ENCODE data around the gene KSR1. TPM values are rescaled to one million over a fixed set of nuclear protein-coding genes. Genes with fewer than 3 reads are reported as not detected.

Gene KSR1
- total RNA-seq, 4 donors from 2014 or later, result 26.6 to 64.4 (median 42.2) TPM

DNA sequence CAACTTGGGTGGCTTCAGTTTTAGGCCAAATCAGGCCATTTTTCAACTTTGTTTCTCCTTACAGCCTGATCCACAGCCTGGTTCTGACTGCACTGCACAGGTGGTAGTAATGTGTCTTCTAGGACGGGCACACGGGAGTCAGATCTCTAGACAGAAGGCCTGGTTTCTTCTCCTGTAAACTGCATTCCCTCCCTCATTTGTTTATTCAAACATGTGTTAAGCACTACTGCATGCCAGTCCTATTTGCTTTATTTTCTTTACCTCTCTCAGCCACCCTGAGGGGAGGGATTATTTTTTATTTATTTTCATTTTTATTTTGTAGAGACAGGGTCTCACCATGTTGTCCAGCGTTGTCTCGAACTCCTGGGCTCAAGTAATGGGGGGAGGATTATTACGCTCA, 6.3 kb upstream of the KSR1 start:
- Histone ChIP-seq H3K9me3 (no peaks in the 10 kb centered on the region), H3K36me3 (no peaks in the 10 kb centered on the region), H3K27ac (no peak overlapping the region), H3K4me3 (no peak overlapping the region), H3K4me1 (no peaks in the 10 kb centered on the region), H3K27me3 (no peaks in the 10 kb centered on the region)
- TF ChIP-seq, protein P1, sequence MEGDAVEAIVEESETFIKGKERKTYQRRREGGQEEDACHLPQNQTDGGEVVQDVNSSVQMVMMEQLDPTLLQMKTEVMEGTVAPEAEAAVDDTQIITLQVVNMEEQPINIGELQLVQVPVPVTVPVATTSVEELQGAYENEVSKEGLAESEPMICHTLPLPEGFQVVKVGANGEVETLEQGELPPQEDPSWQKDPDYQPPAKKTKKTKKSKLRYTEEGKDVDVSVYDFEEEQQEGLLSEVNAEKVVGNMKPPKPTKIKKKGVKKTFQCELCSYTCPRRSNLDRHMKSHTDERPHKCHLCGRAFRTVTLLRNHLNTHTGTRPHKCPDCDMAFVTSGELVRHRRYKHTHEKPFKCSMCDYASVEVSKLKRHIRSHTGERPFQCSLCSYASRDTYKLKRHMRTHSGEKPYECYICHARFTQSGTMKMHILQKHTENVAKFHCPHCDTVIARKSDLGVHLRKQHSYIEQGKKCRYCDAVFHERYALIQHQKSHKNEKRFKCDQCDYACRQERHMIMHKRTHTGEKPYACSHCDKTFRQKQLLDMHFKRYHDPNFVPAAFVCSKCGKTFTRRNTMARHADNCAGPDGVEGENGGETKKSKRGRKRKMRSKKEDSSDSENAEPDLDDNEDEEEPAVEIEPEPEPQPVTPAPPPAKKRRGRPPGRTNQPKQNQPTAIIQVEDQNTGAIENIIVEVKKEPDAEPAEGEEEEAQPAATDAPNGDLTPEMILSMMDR (IDR thresholded peaks at IDR 0.05), result no peak
- no peak for TF ChIP-seq POLR2A (IDR thresholded peaks at IDR 0.05)
- DNase-seq, result no peak

DNA sequence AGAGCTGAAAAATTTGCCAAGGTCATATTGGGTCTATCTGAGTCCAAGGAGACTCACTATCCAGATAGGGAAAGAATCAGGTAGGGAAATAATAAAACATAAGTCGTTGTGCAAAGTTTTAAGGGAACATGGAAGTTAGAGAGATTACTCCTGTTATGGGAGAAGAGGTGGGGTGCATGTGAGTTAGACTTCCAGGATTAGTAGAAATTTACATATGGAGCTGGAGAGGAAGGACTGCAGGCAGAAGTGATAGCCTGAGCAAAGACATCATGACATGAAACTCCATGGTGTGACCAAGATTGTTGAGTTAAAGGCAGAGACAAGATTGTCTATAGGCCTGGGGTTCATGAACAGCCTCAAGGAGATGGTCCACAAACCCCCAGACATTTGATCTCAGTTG, 5.8 kb upstream of the KSR1 start:
- Histone ChIP-seq H3K27me3 (no peaks in the 10 kb centered on the region), H3K4me1 (no peaks in the 10 kb centered on the region), H3K4me3 (no peak overlapping the region), H3K9me3 (no peaks in the 10 kb centered on the region), H3K27ac (no peak overlapping the region), H3K36me3 (no peaks in the 10 kb centered on the region)
- no peak for TF ChIP-seq POLR2A (IDR thresholded peaks at IDR 0.05)
- TF ChIP-seq, protein P1 (IDR thresholded peaks at IDR 0.05), result no peak
- no peak for DNase-seq

DNA sequence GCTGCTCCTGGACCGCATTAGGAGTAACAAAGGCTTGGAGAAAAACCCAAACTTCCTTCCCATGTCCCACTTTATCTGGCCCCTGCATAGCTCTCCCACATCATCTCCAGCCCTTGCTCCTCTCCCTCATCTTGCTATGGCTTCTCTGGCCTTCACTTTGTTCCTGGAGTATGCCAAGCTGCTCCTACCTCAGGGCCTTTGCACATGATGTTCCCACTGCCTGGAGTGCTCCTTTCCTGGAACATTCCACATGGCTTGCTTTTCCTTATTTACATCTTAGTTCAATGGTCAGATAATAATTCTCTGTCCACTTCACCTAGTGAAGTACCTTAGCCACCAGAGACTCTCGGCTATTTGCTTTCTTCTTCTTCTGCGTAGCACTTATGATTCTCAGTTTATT, 4.3 kb upstream of the KSR1 start:
- Histone ChIP-seq H3K4me3 (no peak overlapping the region), H3K36me3 (no peaks in the 10 kb centered on the region), H3K9me3 (no peaks in the 10 kb centered on the region), H3K4me1 (no peaks in the 10 kb centered on the region), H3K27ac (no peak overlapping the region), H3K27me3 (no peaks in the 10 kb centered on the region)
- TF ChIP-seq, protein P1 (IDR thresholded peaks at IDR 0.05), result no peak
- TF ChIP-seq POLR2A (IDR thresholded peaks at IDR 0.05), result no peak
- no peak for DNase-seq

DNA sequence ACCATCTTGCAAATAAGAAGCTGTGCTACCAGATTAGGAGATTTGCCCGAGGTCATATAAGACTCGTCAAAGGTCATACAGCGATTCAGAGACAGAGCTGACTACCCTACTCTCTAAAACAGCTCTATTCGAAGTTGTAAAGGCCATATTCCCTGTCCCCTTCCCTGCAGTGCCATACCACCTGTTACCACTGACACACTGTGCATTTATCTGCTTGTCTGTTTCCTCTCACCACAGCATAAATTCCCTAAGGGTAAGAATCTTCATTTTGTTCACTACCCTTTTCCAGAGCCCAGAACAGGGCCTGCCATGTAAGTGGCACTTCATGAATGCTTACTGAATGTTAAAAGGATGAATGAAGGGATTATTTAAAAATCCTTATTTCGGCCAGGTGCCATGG, 3.4 kb upstream of the KSR1 start:
- DNase-seq, result no peak
- no peak for TF ChIP-seq POLR2A (IDR thresholded peaks at IDR 0.05)
- TF ChIP-seq, protein P1 (IDR thresholded peaks at IDR 0.05), result no peak
- Histone ChIP-seq H3K4me1 (peaks cover 0 to 7% (median 0%) of the 10 kb centered on the region in 4 donors), H3K36me3 (no peaks in the 10 kb centered on the region), H3K27me3 (no peaks in the 10 kb centered on the region), H3K9me3 (no peaks in the 10 kb centered on the region), H3K27ac (no peak overlapping the region), H3K4me3 (no peak overlapping the region)

DNA sequence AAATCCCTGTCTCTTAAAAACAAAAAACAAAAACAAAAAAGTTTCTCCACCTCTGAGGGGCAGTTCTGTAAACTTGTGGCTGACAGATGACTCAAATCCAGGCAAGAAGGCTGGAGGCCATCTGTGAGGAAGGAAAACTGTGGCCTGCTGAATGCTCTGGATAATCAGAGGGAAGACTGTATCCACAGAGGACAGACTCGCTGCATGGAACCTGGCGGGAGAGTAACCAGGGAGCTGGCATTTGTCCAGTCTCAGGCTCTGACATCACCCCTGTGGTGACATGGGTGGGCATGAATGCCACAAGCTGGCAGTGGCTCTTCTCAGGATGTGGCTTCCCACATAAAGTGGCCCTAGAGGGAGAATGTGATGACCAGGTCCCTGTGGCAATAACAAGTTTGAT, 2.8 kb upstream of the KSR1 start:
- Histone ChIP-seq H3K27ac (no peak overlapping the region), H3K9me3 (no peaks in the 10 kb centered on the region), H3K4me1 (peaks cover 0 to 13% (median 3%) of the 10 kb centered on the region in 4 donors), H3K36me3 (no peaks in the 10 kb centered on the region), H3K4me3 (no peak overlapping the region), H3K27me3 (no peaks in the 10 kb centered on the region)
- TF ChIP-seq, protein P1 (IDR thresholded peaks at IDR 0.05), result no peak
- TF ChIP-seq POLR2A (IDR thresholded peaks at IDR 0.05), result no peak
- no peak for DNase-seq

DNA sequence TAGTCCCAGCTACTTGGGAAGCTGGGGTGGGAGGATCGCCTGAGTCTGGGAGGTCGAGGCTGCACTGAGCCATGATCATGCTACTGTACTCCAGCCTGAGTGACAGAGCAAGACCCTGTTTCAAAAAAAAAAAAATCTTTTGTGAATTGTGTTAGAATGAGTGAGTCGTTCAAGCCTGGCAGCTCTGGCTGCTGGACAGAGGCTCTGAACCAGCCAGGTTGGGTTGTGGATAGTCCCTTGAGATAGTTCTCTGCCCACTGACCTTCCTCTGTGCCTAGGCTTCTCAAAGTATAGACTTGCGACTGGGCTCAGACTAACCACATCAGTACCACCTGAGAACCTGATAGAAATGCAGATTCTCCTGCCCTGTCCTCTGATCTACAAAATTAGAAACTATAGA, 2.2 kb upstream of the KSR1 start:
- no peaks in the 10 kb centered on the region for H3K36me3 ChIP-seq
- H3K4me3 ChIP-seq, result no peak overlapping the region
- H3K27me3 ChIP-seq, result no peaks in the 10 kb centered on the region
- H3K27ac ChIP-seq, result no peak overlapping the region
- no peaks in the 10 kb centered on the region for H3K9me3 ChIP-seq
- peaks cover 0 to 16% (median 3%) of the 10 kb centered on the region in 4 donors for H3K4me1 ChIP-seq
- DNase-seq, result no peak
- no peak for TF ChIP-seq POLR2A (IDR thresholded peaks at IDR 0.05)
- TF ChIP-seq, protein P1 (IDR thresholded peaks at IDR 0.05), result no peak

Measured in Peyer's patch (tissue), 4 donors.